PFSK-1 (cell line): Measurements from ENCODE around the gene POU6F2.

Experiments
- FOXP2 ChIP-seq: optimal IDR thresholded peaks from 2 replicates; pipeline ENCODE3; 2011; ENCODE audit warnings: borderline replicate concordance, control low read depth, inconsistent platforms; ENCODE audit not compliant: insufficient read depth; ENCODE audit errors: extremely low read length, extremely low read depth
- POLR2AphosphoS5 ChIP-seq: IDR thresholded peaks from 2 replicates; pipeline ENCODE4 v1.6.1; 2012; ENCODE audit warnings: low read depth, mild to moderate bottlenecking, control low read depth, low read length, moderate library complexity
- REST ChIP-seq, 2 experiments: IDR thresholded peaks; 2 replicates each; pipeline versions ENCODE4 v1.6.1 to v1.8.0; 2011 to 2012; ENCODE audit warnings: low read depth in 2 of 2, low read length in 2 of 2, control low read depth in 1 of 2, inconsistent platforms in 1 of 2, mild to moderate bottlenecking in 1 of 2, moderate library complexity in 1 of 2; ENCODE audit not compliant: insufficient read depth in 1 of 2
- SIN3A ChIP-seq: IDR thresholded peaks from 2 replicates; pipeline ENCODE4 v1.6.1; 2012; ENCODE audit warnings: mild to moderate bottlenecking, low read length, moderate library complexity, borderline replicate concordance; ENCODE audit not compliant: insufficient read depth
- TAF1 ChIP-seq: IDR thresholded peaks from 2 replicates; pipeline ENCODE4 v1.6.1; 2012; ENCODE audit warnings: low read length, control low read depth, borderline replicate concordance; ENCODE audit not compliant: insufficient read depth

Gene POU6F2

GRCh38 chr7:39313376-39313775 is 335.7 kb downstream of the POU6F2 start:
- no peak for TF ChIP-seq REST (IDR thresholded peaks at IDR 0.05; ENCODE audit: insufficient read depth in 1 of 2, low read depth in 2 of 2, low read length in 2 of 2)

GRCh38 chr7:39313974-39314373 is 336.3 kb downstream of the POU6F2 start:
- TF ChIP-seq REST (IDR thresholded peaks at IDR 0.05; ENCODE audit: insufficient read depth in 1 of 2, low read depth in 2 of 2, low read length in 2 of 2) (peak in 1 of 2 experiments; percentile 43; a peak in 1 of 4 replicates), SIN3A (no peak), FOXP2 (no peak), TAF1 (no peak)

- TF ChIP-seq FOXP2 (no peak), REST (IDR thresholded peaks at IDR 0.05; ENCODE audit: insufficient read depth in 1 of 2, low read depth in 2 of 2, low read length in 2 of 2) (no peak), SIN3A (no peak), POLR2AphosphoS5 (no peak), TAF1 (no peak)
Observed at GRCh38 chr7:39317107-39317506, 339.4 kb downstream of the POU6F2 start.

GRCh38 chr7:39317896-39318295 is 340.2 kb downstream of the POU6F2 start:
- TF ChIP-seq TAF1: no peak
- no peak for TF ChIP-seq POLR2AphosphoS5
- no peak for TF ChIP-seq FOXP2
- TF ChIP-seq SIN3A: no peak
- TF ChIP-seq REST (IDR thresholded peaks at IDR 0.05; ENCODE audit: insufficient read depth in 1 of 2, low read depth in 2 of 2, low read length in 2 of 2): no peak

GRCh38 chr7:39321245-39321644 is 343.5 kb downstream of the POU6F2 start:
- TF ChIP-seq REST (IDR thresholded peaks at IDR 0.05; ENCODE audit: insufficient read depth in 1 of 2, low read depth in 2 of 2, low read length in 2 of 2) (no peak), POLR2AphosphoS5 (no peak), TAF1 (no peak), SIN3A (no peak), FOXP2 (no peak)
